ENCODE data around the gene CLVS2.

GRCh38 chr6:123094795-123095194 lies 98.8 kb downstream of the CLVS2 start:
- TF ChIP-seq ZFX (IDR thresholded peaks at IDR 0.05) (no peak), CTCF (conservative IDR thresholded peaks at IDR 0.05) (no peak)

Measured in C4-2B (cell line).